ENCODE measurements around the gene SLC17A7. TPM values are rescaled to one million over a fixed set of nuclear protein-coding genes. Genes with fewer than 3 reads are reported as not detected.

The SLC17A7 gene
- total and polyA plus RNA-seq, 2 donors (not counting 3 experiments of a cell fraction or from before 2014, with no cell fraction given), result 0.07 to 0.13 TPM

GRCh38 chr19:49490287-49491029, 49.1 kb upstream of the SLC17A7 start:
- Histone ChIP-seq H3K27ac (ENCODE audit: insufficient read depth, low read depth, low read length) (no peak overlapping the region), H3K9ac (replicated peaks; ENCODE audit: extremely low read depth, insufficient read depth, low read length) (no peak overlapping the region)
- FAIRE-seq, result no peak

More at GRCh38 chr19:49490287-49491029, 49.1 kb upstream of the SLC17A7 start:
- Histone ChIP-seq H3K4me3 (replicated peaks in 1 of 3; ENCODE audit: insufficient read depth in 1 of 3, low read depth in 1 of 3, low read length in 3 of 3) (no peak overlapping the region), H3K9me3 (replicated peaks; ENCODE audit: control insufficient read depth, insufficient read depth, low read length) (no peaks in the 10 kb centered on the region), H3K9me1 (replicated peaks; ENCODE audit: control insufficient read depth, extremely low read depth, insufficient read depth, low read length) (no peaks in the 10 kb centered on the region), H3K27me3 (ENCODE audit: control insufficient read depth in 2 of 2, insufficient read depth in 2 of 2, low read length in 2 of 2) (no peaks in the 10 kb centered on the region), H3K79me2 (ENCODE audit: control insufficient read depth, insufficient read depth, low read length) (peaks cover 40% of the 10 kb centered on the region), H3K36me3 (ENCODE audit: control insufficient read depth in 2 of 2, extremely low read depth in 1 of 2, insufficient read depth in 2 of 2, low read length in 2 of 2) (peaks cover 28 to 34% of the 10 kb centered on the region in 2 experiments), H4K20me1 (replicated peaks; ENCODE audit: control insufficient read depth, extremely low read depth, insufficient read depth, low read length) (peaks cover 5% of the 10 kb centered on the region), H3K4me2 (ENCODE audit: insufficient read depth, low read length) (peak overlapping the region; percentile 96), H3K4me1 (ENCODE audit: control insufficient read depth, extremely low read depth, insufficient read depth, low read length) (peaks cover 12% of the 10 kb centered on the region), H2AFZ (ENCODE audit: low read depth, low read length) (no peak overlapping the region)
- no TSS peak for BruUV-seq (replicated peaks)
- ChIA-PET CTCF (no interaction called here), POLR2A (no interaction called here)
- DNase-seq (ENCODE audit: low read depth, low spot score), result no peak
- dilution Hi-C loops (cut with MboI; ENCODE audit: extremely low pct_ligation_motif_present, low sequenced_read_pairs), result no loop called here
- intact Hi-C loops (cut with micrococcal nuclease), result no loop called here
- TF ChIP-seq FOS (IDR thresholded peaks at IDR 0.05; ENCODE audit: borderline replicate concordance, insufficient read depth, low read length) (no peak), POLR2A (IDR thresholded peaks at IDR 0.05; ENCODE audit: low read depth, low read length) (no peak), MYC (IDR thresholded peaks at IDR 0.05; ENCODE audit: low read depth, low read length) (no peak), JUN (IDR thresholded peaks at IDR 0.05; ENCODE audit: borderline replicate concordance, insufficient read depth, insufficient read length, low read depth) (no peak), GATA2 (IDR thresholded peaks at IDR 0.05; ENCODE audit: insufficient read depth, insufficient read length, low read depth, low read length) (no peak), EZH2 (IDR thresholded peaks at IDR 0.05; ENCODE audit: borderline replicate concordance, low read depth, low read length, severe bottlenecking) (no peak), POLR2AphosphoS5 (IDR thresholded peaks at IDR 0.05; ENCODE audit: insufficient read depth, low read depth, low read length) (no peak), MAX (IDR thresholded peaks at IDR 0.05; ENCODE audit: insufficient read depth, insufficient read length) (no peak), CTCF (IDR thresholded peaks at IDR 0.05; ENCODE audit: extremely low read depth in 1 of 2, insufficient read depth in 1 of 2, low read depth in 1 of 2, low read length in 2 of 2) (no peak)
